Ovary (tissue), 9 donors: ENCODE results near the gene TMX4. TPM values are rescaled to one million over a fixed set of nuclear protein-coding genes. Genes with fewer than 3 reads are reported as not detected.

Source experiments
- DNase-seq, 5 donors: peaks; one replicate each; pipeline ENCODE4 v3.0.0-alpha.2; 2019 to 2020
- H3K27ac ChIP-seq, 2 donors: fragments of 200-600 bp; one replicate each; pipeline versions ENCODE4 v1.5.1 to v1.8.0; 2019 to 2022
- H3K27me3 ChIP-seq: fragments of 200-600 bp; one replicate; pipeline ENCODE4 v1.8.0; 2022
- H3K36me3 ChIP-seq: fragments of 200-600 bp; sonication (generic); one replicate; pipeline ENCODE4 v1.5.1; 2019
- H3K4me1 ChIP-seq: one replicate; pipeline ENCODE4 v1.8.1; 2013; ENCODE audit warnings: mild to moderate bottlenecking, moderate library complexity; ENCODE audit not compliant: insufficient read depth
- H3K4me3 ChIP-seq: fragments of 200-600 bp; sonication (generic); one replicate; pipeline ENCODE4 v1.5.1; 2017
- H3K9me3 ChIP-seq, 2 donors: fragments of 200-600 bp in 1 of 2; sonication (generic) in 1 of 2; one replicate each; pipeline versions ENCODE4 v1.5.1 to v1.8.1; 2013 to 2019; ENCODE audit warnings: mild to moderate bottlenecking in 1 of 2, moderate library complexity in 1 of 2
- CTCF ChIP-seq, 3 donors: fragments of 450-650 bp in 2 of 3; fragments of 200-600 bp in 1 of 3; IDR thresholded peaks; one replicate each; pipeline versions ENCODE4 v1.5.1 to v1.8.0; 2016 to 2022; ENCODE audit warnings: antibody characterized with exemption in 3 of 3, mild to moderate bottlenecking in 1 of 3
- EP300 ChIP-seq: sonication (generic); formaldehyde crosslinking; IDR thresholded peaks from one replicate; pipeline ENCODE4 v1.6.1; 2017; ENCODE audit warnings: antibody characterized with exemption
- POLR2A ChIP-seq: fragments of 450-650 bp; IDR thresholded peaks from one replicate; pipeline ENCODE4 v1.6.1; 2017; ENCODE audit warnings: antibody characterized with exemption, mild to moderate bottlenecking, moderate library complexity
- WGBS, 3 donors: extraction: QIAGEN DNeasy Blood & Tissue Kit in 1 of 3; methylation state at CpG; one replicate each; pipeline versions ENCODE4 v1.1.5 to v1.1.7; 2013 to 2017; 5-methylcytosine and 5-hydroxymethylcytosine counted together
- intact Hi-C, 4 donors: fragments of 100-400 bp; cut with DNase I; formaldehyde crosslinking; loops; one replicate each; pipeline versions ENCODE4 v1.11.0 to v1.15.1; 2022 to 2023
- polyA plus RNA-seq, 2 donors: library from polyadenylated mRNA; stranded (reverse); fragments of 200-250 nt in 1 of 2; fragments of 350-450 nt in 1 of 2; fragmentation: Illumina TruSeq in 1 of 2; extraction: RNeasy Lipid Tissue Mini Kit (QIAGEN cat#74804) in 1 of 2; gene quantifications; one replicate each; pipeline ENCODE4 v1.2.3, GENCODE V29; 2013 to 2014
- total RNA-seq, 7 donors: library from RNA; depleted of rRNA in 2 of 7; stranded (reverse); fragments of >200 nt in 2 of 7; fragmentation: NEBNext Ultra II Directional in 3 of 7; extraction: Animal tissue kit (Norgen Biotek cat#: 25700) in 3 of 7; gene quantifications; one replicate each; pipeline versions ENCODE4 v1.1.0 to v1.2.4, GENCODE V29; 2016 to 2023
- donor health status: DM: no; HTN: no; CAD: no; lungs with moderate emphysema.
- donor health status: DM: no; HTN: no; CAD: no.
- donor health status: Bipolar disorder and iron deficiency.
- donor health status: DM: yes; HTN: yes; CAD: no.
- donor health status: DM: no; HTN: no; CAD: no.
- donor health status: DM: yes; HTN: yes; CAD: no.

TMX4 gene
- total and polyA plus RNA-seq, 9 donors, result 26.6 to 103 (median 66.9) TPM

- intact Hi-C loops, result no loop called here
- H3K27me3 ChIP-seq, result no peaks in the 10 kb centered on the region
- TF ChIP-seq POLR2A, result no peak
- TF ChIP-seq CTCF (IDR thresholded peaks at IDR 0.05), result no peak
- peak overlapping the region in 1 of 2 donors; percentile 98 for H3K27ac ChIP-seq
- DNase-seq, result no peak
- H3K9me3 ChIP-seq, result no peaks in the 10 kb centered on the region
- 0 to 2% (median 0%) methylated on average over 3 of the region's 3 CpGs for WGBS, 3 donors
- H3K36me3 ChIP-seq, result no peaks in the 10 kb centered on the region
- H3K4me1 ChIP-seq, result no peaks in the 10 kb centered on the region
- peak overlapping the region; percentile 83 for H3K4me3 ChIP-seq
These were observed 362 bp upstream of the TMX4 start for GRCh38 chr20:8019998-8020247.

DNA sequence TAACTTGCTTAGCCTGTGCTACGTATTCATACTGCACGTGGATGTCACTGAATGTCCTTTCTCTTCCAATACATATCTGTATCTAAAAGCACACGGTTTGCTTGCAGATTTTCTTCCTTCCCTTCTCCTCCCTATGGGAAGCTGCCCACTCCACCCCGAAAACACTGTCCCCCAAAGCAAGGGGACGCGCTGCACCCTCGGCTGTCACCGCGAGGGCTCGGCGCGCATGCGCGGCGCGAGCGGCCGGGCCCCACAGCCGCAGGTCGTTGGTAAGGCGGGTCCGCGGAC is 659 bp downstream of the TMX4 start:
- no peaks in the 10 kb centered on the region for H3K4me1 ChIP-seq
- no peaks in the 10 kb centered on the region for H3K36me3 ChIP-seq
- no peaks in the 10 kb centered on the region for H3K9me3 ChIP-seq
- intact Hi-C loops, result no loop called here
- H3K27ac ChIP-seq, result peak overlapping the region; percentile 96 to 98
- peak overlapping the region; percentile 83 for H3K4me3 ChIP-seq
- no peaks in the 10 kb centered on the region for H3K27me3 ChIP-seq
- WGBS, 3 donors, result 0 to 1% (median 0%) methylated on average over 22 to 23 of the region's 23 CpGs
- TF ChIP-seq POLR2A (no peak), EP300 (no peak), CTCF (IDR thresholded peaks at IDR 0.05) (no peak)
- peak in 3 of 5 donors; percentile 64 to 74 (median 68) for DNase-seq

DNA sequence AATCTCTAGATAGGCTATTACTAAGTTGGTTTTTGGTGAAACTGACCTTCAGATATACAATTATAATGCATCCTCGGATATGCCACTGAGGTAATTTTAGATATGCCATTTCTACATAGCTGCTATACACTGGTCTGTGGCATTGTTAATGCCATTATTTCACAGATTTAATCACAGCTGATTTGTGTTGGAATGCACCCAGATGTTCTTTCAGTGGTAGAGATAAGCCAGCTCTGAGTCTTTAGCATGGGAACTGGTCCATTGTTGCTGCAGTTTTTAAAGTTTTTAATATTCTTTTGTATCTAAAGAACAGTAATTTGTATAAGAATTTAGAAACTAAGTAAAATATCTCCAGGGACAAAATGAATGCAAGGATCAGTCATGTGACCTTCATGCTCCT is 6.8 kb downstream of the TMX4 start:
- H3K27me3 ChIP-seq, result no peaks in the 10 kb centered on the region
- H3K27ac ChIP-seq, result no peak overlapping the region
- H3K4me3 ChIP-seq, result no peak overlapping the region
- no peaks in the 10 kb centered on the region for H3K9me3 ChIP-seq
- TF ChIP-seq POLR2A (no peak), CTCF (IDR thresholded peaks at IDR 0.05) (no peak), EP300 (no peak)
- intact Hi-C loops, result no loop called here
- 89 to 95% (median 89%) methylated on average over 1 of the region's 1 CpG for WGBS, 3 donors
- H3K4me1 ChIP-seq, result no peaks in the 10 kb centered on the region
- H3K36me3 ChIP-seq, result no peaks in the 10 kb centered on the region
- no peak for DNase-seq

GRCh38 chr20:8008733-8009132 is 10.8 kb downstream of the TMX4 start:
- Histone ChIP-seq H3K4me1 (no peaks in the 10 kb centered on the region), H3K27ac (no peak overlapping the region), H3K27me3 (no peaks in the 10 kb centered on the region), H3K4me3 (no peak overlapping the region), H3K36me3 (no peaks in the 10 kb centered on the region), H3K9me3 (no peaks in the 10 kb centered on the region)
- TF ChIP-seq EP300 (no peak), POLR2A (no peak), CTCF (IDR thresholded peaks at IDR 0.05) (no peak)
- intact Hi-C loops, result no loop called here
- 87 to 88% (median 87%) methylated on average over 2 of the region's 2 CpGs for WGBS, 3 donors
- no peak for DNase-seq

DNA sequence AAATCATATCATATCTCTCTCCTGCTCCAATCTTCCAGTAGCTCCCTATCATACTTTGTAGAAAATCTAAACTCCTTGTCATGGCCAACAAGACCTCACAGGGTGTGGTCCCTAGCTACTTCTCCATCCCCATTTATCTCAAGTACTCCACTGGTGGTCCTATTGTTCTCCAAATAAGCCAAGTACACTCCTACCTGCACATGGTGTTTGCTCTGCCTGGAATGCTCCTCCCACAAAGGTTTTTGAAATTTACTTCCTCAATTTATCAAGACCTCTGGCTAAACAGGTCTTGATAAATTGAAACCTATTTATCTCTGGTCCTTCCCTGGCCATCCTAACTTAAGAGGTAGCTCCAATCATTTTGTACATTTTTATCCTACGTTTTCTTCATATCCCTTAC is 12.1 kb downstream of the TMX4 start:
- Histone ChIP-seq H3K27me3 (no peaks in the 10 kb centered on the region), H3K9me3 (no peaks in the 10 kb centered on the region), H3K36me3 (no peaks in the 10 kb centered on the region), H3K4me3 (no peak overlapping the region), H3K27ac (no peak overlapping the region), H3K4me1 (no peaks in the 10 kb centered on the region)
- DNase-seq, result no peak
- TF ChIP-seq EP300 (no peak), POLR2A (no peak), CTCF (IDR thresholded peaks at IDR 0.05) (no peak)
- WGBS, 3 donors, result 93 to 98% (median 98%) methylated on average over 1 of the region's 1 CpG
- intact Hi-C loops, result no loop called here
